Activated naive CD4-positive, alpha-beta T cell treated with anti-CD3 and anti-CD28 coated beads, Interleukin-2, amount 50 U/mL, for 72 hours (primary cell): ENCODE measurements around the gene LRRC23. TPM values are rescaled to one million over a fixed set of nuclear protein-coding genes. Genes with fewer than 3 reads are reported as not detected.
"Not testable (repeated sequence)": the region's sequence is repeated elsewhere in the genome, so short reads cannot be mapped to it uniquely, and the experiment has no call there.

Experiments used
- ATAC-seq, 2 donors: fragments of 150-1000 bp; cut with Tn5 transposase; 2 replicates each; pipeline ENCODE4 v1.10.0; 2021; ENCODE audit warnings: mild to moderate bottlenecking in 2 of 2, moderate library complexity in 2 of 2
- DNase-seq, 2 donors: peaks; one replicate each; pipeline ENCODE4 v3.0.0; 2021 to 2022; ENCODE audit warnings: low spot score in 2 of 2
- H3K27ac Mint-ChIP-seq, 2 donors: one replicate each; pipeline ENCODE4 v1.8.0; 2022; ENCODE audit warnings: mild to moderate bottlenecking in 2 of 2, mixed read lengths in 2 of 2
- H3K36me3 Mint-ChIP-seq, 2 donors: one replicate each; pipeline ENCODE4 v1.8.0; 2022; ENCODE audit warnings: mixed read lengths in 2 of 2
- H3K9me3 Mint-ChIP-seq, 2 donors: one replicate each; pipeline ENCODE4 v1.8.0; 2022; ENCODE audit warnings: mixed read lengths in 2 of 2
- total RNA-seq, 2 donors: library from RNA; stranded (reverse); gene quantifications; one replicate each; pipeline ENCODE4 v1.2.3, GENCODE V29; 2022

The LRRC23 gene
- total RNA-seq, 2 donors from 2014 or later = 4.0 to 10.7 TPM

GRCh38 chr12:6869049-6870021 lies 35.3 kb upstream of the LRRC23 start:
- H3K27ac Mint-ChIP-seq = peak overlapping the region; percentile 91 to 96
- ATAC-seq (peak in 1 of 2 donors; percentile 3), DNase-seq (peak; percentile 80 to 86)
- H3K9me3 Mint-ChIP-seq = no peaks in the 10 kb centered on the region
- peaks cover 44 to 53% of the 10 kb centered on the region in 2 donors for H3K36me3 Mint-ChIP-seq

GRCh38 chr12:6870304-6870703 lies 34.3 kb upstream of the LRRC23 start:
- peak overlapping the region; percentile 91 to 96 for H3K27ac Mint-ChIP-seq
- DNase-seq, ATAC-seq: not testable (repeated sequence)

GRCh38 chr12:6871052-6871957 lies 33.3 kb upstream of the LRRC23 start:
- H3K9me3 Mint-ChIP-seq = no peaks in the 10 kb centered on the region
- H3K27ac Mint-ChIP-seq = peak overlapping the region; percentile 91 to 95
- peak in 1 of 2 donors; percentile 25 for ATAC-seq
- peaks cover 40 to 59% of the 10 kb centered on the region in 2 donors for H3K36me3 Mint-ChIP-seq
- peak in 1 of 2 donors; percentile 55 for DNase-seq

More at GRCh38 chr12:6870304-6870703, 34.3 kb upstream of the LRRC23 start:
- not testable (repeated sequence) for H3K9me3 Mint-ChIP-seq
- peaks cover 37 to 53% of the 10 kb centered on the region in 2 donors for H3K36me3 Mint-ChIP-seq

GRCh38 chr12:6872073-6873048 lies 32.3 kb upstream of the LRRC23 start:
- ATAC-seq (peak; percentile 39 to 42), DNase-seq (peak; percentile 87 to 94)
- Mint-ChIP-seq H3K36me3 (peaks cover 45 to 65% of the 10 kb centered on the region in 2 donors), H3K27ac (peak overlapping the region; percentile 91 to 95), H3K9me3 (no peaks in the 10 kb centered on the region)

- H3K36me3 Mint-ChIP-seq = peaks cover 42 to 59% of the 10 kb centered on the region in 2 donors
- peak; percentile 98 to 100 for DNase-seq
Measured at GRCh38 chr12:6873094-6874014, 31.3 kb upstream of the LRRC23 start, which contains the start of gene SPSB2. SPSB2 (minus strand) TSS chr12:6873303; CDS start chr12:6872901, 402 bp downstream.

GRCh38 chr12:6874015-6874368 lies 30.6 kb upstream of the LRRC23 start:
- DNase-seq, ATAC-seq, H3K9me3 Mint-ChIP-seq: not testable (repeated sequence)
- Mint-ChIP-seq H3K36me3 (peaks cover 36 to 53% of the 10 kb centered on the region in 2 donors), H3K27ac (peak overlapping the region; percentile 91 to 95)

More at GRCh38 chr12:6873094-6874014, 31.3 kb upstream of the LRRC23 start, which contains the start of gene SPSB2:
- no peaks in the 10 kb centered on the region for H3K9me3 Mint-ChIP-seq
- peak within 1 kb of the TSS; percentile 91 to 95 for H3K27ac Mint-ChIP-seq
- peak; percentile 76 to 84 for ATAC-seq

GRCh38 chr12:6879824-6880223 lies 24.8 kb upstream of the LRRC23 start:
- not testable (repeated sequence) for DNase-seq, H3K9me3 Mint-ChIP-seq, H3K27ac Mint-ChIP-seq, ATAC-seq
- H3K36me3 Mint-ChIP-seq = peaks cover 12 to 23% of the 10 kb centered on the region in 2 donors

- ATAC-seq (no peak), DNase-seq (no peak)
- Mint-ChIP-seq H3K36me3 (peaks cover 0 to 8% of the 10 kb centered on the region in 2 donors), H3K9me3 (no peaks in the 10 kb centered on the region), H3K27ac (no peak overlapping the region)
Measured at GRCh38 chr12:6883252-6883651, 21.4 kb upstream of the LRRC23 start.

GRCh38 chr12:6883683-6884082 lies 20.9 kb upstream of the LRRC23 start:
- Mint-ChIP-seq H3K27ac (no peak overlapping the region), H3K9me3 (no peaks in the 10 kb centered on the region), H3K36me3 (peaks cover 0 to 8% of the 10 kb centered on the region in 2 donors)
- ATAC-seq (no peak), DNase-seq (no peak)

- H3K27ac Mint-ChIP-seq = peak overlapping the region in 1 of 2 donors; percentile 48
- peaks cover 0 to 8% of the 10 kb centered on the region in 2 donors for H3K36me3 Mint-ChIP-seq
- H3K9me3 Mint-ChIP-seq = no peaks in the 10 kb centered on the region
Measured at GRCh38 chr12:6884539-6884938, 20.1 kb upstream of the LRRC23 start.

GRCh38 chr12:6886206-6886999 lies 18.2 kb upstream of the LRRC23 start:
- H3K36me3 Mint-ChIP-seq, H3K27ac Mint-ChIP-seq, ATAC-seq, H3K9me3 Mint-ChIP-seq, DNase-seq: not testable (repeated sequence)

More at GRCh38 chr12:6884539-6884938, 20.1 kb upstream of the LRRC23 start:
- DNase-seq = no peak
- ATAC-seq = no peak

GRCh38 chr12:6887460-6887859 lies 17.2 kb upstream of the LRRC23 start:
- Mint-ChIP-seq H3K36me3 (peaks cover 0 to 8% of the 10 kb centered on the region in 2 donors), H3K27ac (no peak overlapping the region)
- no peak for DNase-seq

GRCh38 chr12:6888360-6888759 lies 16.3 kb upstream of the LRRC23 start:
- Mint-ChIP-seq H3K27ac (no peak overlapping the region), H3K36me3 (peaks cover 0 to 8% of the 10 kb centered on the region in 2 donors), H3K9me3 (no peaks in the 10 kb centered on the region)
- ATAC-seq = no peak
- no peak for DNase-seq

More at GRCh38 chr12:6887460-6887859, 17.2 kb upstream of the LRRC23 start:
- ATAC-seq = no peak
- no peaks in the 10 kb centered on the region for H3K9me3 Mint-ChIP-seq

- ATAC-seq, H3K27ac Mint-ChIP-seq, H3K36me3 Mint-ChIP-seq, DNase-seq, H3K9me3 Mint-ChIP-seq: not testable (repeated sequence)
Measured at GRCh38 chr12:6888794-6889193, 15.8 kb upstream of the LRRC23 start.
